HG03439 (cell line): ENCODE data around the gene COMMD2.
A peak's percentile ranks its signal among the peaks of the same experiment; 100 is the strongest.

Experiments used
- ATAC-seq: cut with Tn5 transposase; IDR thresholded peaks from one replicate; pipeline ENCODE4 v1.9.1; 2021; ENCODE audit warnings: mild to moderate bottlenecking, moderate library complexity; ENCODE audit not compliant: unreplicated experiment

Gene COMMD2

GRCh38 chr3:149764302-149764701 lies 12.0 kb upstream of the COMMD2 start:
- no peak for ATAC-seq

GRCh38 chr3:149763565-149764195 lies 11.4 kb upstream of the COMMD2 start:
- no peak for ATAC-seq

DNA sequence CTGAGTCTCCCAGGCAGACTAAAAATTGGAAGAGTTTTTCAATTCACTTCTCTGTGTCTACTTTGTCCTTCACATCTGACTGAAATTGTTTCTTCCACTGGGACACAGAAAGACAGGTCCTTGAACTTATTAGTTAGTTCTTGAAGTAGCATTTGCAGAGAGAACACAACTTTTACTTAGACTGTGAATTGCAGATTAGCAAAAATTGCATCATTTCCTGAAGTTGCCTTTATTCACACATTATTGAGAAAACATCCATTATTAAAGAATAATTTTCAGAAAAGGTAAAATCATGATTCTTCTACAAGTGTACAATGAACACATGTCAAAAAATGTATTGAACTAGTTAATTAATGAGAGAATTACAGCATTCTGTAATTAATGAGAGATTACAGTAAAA lies 1.4 kb upstream of the COMMD2 start:
- no peak for ATAC-seq

- ATAC-seq = peak; percentile 7
Observed at GRCh38 chr3:149752788-149753136, 473 bp upstream of the COMMD2 start.

GRCh38 chr3:149751551-149751950 lies 738 bp downstream of the COMMD2 start:
- ATAC-seq = no peak

DNA sequence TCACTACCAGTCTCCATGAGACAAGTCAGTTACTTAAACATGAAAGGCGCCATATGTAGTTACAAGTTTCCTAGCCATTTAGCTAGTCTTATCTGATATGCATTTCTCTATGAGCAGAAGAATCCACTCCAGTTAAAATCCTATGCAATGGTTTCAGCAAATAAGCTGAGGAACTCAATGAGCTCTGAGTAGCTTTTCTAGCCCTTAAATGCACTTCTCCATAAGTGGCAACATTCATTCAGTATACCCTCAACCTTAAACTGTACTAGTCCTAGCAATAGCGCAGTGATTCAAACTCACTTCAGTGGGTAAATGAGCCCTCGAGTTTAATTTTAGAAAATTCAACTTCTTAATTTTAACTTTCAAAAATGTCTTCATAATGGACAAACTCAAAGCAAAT lies 7.7 kb downstream of the COMMD2 start:
- ATAC-seq = no peak

GRCh38 chr3:149744151-149744550 lies 8.1 kb downstream of the COMMD2 start:
- no peak for ATAC-seq

DNA sequence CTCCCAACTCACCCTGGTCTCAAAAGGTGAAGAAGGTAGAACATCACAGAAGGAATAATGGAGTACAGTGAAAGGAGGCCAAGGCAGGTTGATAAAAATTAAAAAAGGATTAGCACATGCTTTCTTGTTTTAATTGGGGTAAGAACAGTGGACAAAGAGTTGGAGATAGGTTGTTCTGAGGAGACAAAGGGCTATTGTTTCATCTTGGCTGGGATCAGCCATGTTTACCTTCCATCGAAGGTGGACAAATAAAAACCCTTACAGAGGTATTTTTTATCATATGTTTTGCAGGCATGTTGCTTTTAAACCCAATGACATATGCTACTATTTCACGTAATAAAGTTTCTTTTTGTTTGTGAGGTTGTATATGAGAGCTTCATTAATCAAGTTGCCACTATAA lies 12.9 kb downstream of the COMMD2 start:
- no peak for ATAC-seq

- ATAC-seq = no peak
Observed at GRCh38 chr3:149738876-149739275, 13.4 kb downstream of the COMMD2 start.

DNA sequence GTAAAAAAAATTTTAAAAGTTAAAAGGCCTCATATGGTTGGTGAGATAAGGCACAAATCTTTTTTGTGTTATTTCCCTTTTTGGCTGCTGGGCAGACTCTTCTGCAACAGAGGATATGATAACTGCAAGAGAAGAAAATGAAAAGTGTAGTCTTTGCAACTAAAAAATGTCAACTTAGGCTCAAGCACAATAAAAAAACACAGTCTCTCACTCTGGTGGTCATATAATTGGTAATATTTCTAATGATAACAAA lies 15.4 kb downstream of the COMMD2 start:
- ATAC-seq = no peak

- no peak for ATAC-seq
Observed at GRCh38 chr3:149736175-149736952, 15.9 kb downstream of the COMMD2 start.

- ATAC-seq = no peak
Observed at GRCh38 chr3:149732234-149732633, 20.1 kb downstream of the COMMD2 start.

GRCh38 chr3:149727656-149728055 lies 24.6 kb downstream of the COMMD2 start:
- no peak for ATAC-seq

GRCh38 chr3:149726716-149727407 lies 25.4 kb downstream of the COMMD2 start:
- peak; percentile 88 for ATAC-seq

DNA sequence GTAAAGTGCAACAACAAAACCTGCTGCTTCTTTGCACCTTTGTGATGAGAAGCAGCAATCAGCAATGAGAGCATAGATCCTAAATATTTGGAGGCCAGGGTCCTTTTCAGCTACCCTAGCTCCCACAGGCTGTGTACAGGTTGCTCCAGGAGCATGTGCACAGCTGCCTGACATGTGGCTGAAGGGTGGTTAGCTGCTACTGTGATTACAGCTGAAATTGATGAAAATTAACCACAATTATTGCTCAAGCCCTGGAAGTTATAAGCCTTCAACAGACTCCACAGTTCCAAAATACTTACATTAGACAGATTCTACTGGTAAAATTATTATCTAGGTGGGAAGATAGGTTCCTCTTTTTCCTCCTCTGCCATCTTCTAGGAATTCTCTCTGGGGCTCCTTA lies 28.5 kb downstream of the COMMD2 start:
- no peak for ATAC-seq

DNA sequence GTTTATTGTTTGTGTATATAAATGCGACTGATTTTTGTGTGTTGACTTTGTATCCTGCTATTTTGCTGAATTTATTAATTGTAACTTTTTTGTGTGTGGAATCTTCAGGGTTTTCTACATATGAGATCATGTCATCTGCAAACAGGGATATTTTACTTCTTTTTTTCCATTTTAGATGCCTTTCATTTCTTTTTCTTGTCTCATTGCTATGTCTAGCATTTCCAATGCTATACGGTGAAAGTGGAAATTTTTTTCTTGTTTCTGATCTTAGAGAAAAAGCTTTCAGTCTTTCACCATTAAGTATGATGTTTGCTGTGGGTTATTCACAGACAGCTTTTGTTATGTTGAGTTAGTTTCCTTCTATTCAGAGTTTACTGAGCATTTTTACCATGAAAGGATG lies 31.4 kb downstream of the COMMD2 start:
- ATAC-seq = no peak

DNA sequence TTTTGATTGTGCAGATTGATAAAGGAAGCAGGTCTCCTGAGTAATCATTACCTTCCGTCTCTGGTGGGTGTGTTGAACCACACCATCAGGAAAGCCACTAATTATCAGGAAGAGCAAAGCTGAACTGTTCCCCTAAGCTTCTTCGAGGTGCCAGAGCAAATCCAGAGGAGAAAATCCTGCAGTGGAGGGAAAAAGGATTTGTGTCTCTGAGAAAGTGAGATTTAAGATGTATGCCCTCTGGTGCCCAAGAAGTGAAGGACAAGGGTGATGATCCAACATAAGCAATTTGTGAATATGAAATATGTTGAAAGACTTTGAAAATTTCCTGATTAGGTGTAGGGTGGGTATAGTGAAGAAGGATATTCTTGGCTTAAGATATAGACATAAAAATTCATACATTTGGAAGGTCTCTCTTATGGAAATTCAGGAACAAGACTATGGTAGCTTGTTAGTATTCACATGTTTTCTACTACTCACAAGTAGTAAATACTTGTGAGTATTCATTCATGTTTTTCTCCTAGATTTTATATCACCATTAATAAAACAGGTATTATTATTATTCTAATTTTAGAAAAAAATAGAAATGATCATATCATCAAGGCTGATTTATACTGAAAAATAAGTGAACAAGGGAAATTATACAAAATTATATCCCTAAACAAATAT lies 34.8 kb downstream of the COMMD2 start:
- no peak for ATAC-seq

GRCh38 chr3:149716984-149717383 lies 35.3 kb downstream of the COMMD2 start:
- ATAC-seq = no peak

DNA sequence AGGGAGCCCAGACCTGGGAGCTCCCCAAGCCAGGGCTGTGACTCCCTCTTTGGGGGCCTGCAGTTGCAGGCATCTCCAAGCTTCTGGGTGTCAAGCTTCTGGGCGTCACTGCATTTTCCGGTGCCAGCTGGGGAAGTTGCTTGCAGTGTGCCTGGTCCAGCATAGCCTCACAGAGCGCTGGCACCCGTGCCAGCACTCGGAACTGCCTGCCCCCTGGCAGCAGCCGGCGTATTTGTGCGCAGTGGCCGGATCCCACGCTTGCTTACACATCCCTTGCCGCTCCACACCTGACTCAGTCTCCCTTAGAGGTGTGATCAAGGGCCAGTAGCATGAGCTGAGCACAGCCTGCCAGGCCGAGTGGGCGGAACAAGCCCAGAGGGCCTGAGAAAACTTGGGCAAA lies 37.0 kb downstream of the COMMD2 start:
- ATAC-seq = no peak

DNA sequence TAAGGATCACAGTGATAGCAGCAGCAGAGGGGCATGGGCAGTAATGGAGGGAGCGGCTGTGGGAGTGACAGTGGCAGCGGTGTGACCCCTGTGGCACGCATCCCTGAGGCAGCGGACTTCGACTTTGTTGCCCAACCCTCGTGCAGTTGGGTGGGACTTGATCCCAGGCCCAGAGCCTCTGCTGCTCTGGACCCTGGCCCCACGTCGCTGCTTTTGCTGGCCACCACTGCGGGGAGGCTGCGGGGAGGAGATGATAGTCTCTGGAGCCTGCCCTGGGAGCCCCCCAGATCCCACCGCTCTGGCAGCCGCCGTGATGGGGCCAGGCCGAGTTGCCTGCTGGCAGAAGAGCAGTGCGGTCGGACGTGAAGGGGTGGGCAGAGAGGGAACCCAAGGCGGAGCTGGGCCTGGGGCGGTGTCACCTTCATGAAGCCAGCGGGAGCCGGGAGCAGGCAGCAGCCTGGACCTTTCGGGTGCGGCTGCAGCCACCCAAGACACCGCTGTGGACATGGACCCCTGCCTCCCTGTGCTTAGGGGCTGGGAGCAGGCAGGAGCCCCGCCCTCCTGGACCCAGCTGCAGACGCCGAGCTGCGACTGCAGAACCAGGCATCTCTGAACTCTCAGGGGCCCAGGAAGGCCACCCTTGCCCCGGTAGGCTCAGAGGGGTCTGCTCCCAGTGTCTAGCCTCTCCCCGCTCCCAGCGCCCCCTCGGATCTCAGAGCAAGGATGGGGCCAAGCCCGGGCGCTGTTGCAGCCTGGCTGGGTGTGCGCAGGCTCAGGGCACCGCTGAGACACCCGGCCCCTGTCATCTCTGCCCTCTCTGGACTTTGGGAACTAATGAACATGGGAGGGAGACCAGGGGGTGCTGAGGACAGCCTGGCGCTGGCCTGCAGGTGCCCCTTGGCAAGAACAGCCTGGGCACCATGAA lies 38.3 kb downstream of the COMMD2 start:
- ATAC-seq = no peak

- ATAC-seq = no peak
Observed at GRCh38 chr3:149706905-149707304, 45.4 kb downstream of the COMMD2 start.
